ENCODE measurements around the gene CRP.
"Not testable (repeated sequence)": the region's sequence is repeated elsewhere in the genome, so short reads cannot be mapped to it uniquely, and the experiment has no call there.

DNA sequence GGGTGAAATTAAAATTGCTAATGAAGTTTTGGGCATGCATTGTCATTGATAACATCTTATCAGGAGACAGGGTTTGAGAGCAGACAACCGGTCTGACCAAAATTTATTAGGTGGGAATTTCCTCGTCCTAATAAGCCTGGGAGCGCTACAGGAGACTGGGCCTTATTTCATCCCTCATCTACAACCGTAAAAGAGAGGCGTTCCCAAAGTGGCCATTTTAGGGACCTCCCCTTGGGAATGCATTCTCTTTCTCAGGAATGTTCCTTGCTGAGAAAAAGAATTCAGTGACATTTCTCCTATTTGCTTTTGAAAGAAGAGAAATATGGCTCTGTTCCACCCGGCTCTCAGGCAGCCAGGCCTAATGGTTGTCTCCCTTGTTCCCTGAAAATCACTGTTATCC, 8.8 kb upstream of the CRP start:
- TF ChIP-seq, protein P1, sequence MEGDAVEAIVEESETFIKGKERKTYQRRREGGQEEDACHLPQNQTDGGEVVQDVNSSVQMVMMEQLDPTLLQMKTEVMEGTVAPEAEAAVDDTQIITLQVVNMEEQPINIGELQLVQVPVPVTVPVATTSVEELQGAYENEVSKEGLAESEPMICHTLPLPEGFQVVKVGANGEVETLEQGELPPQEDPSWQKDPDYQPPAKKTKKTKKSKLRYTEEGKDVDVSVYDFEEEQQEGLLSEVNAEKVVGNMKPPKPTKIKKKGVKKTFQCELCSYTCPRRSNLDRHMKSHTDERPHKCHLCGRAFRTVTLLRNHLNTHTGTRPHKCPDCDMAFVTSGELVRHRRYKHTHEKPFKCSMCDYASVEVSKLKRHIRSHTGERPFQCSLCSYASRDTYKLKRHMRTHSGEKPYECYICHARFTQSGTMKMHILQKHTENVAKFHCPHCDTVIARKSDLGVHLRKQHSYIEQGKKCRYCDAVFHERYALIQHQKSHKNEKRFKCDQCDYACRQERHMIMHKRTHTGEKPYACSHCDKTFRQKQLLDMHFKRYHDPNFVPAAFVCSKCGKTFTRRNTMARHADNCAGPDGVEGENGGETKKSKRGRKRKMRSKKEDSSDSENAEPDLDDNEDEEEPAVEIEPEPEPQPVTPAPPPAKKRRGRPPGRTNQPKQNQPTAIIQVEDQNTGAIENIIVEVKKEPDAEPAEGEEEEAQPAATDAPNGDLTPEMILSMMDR (IDR thresholded peaks at IDR 0.05; ENCODE audit: poor library complexity), result not testable (repeated sequence)
- TF ChIP-seq EZH2phosphoT487 (IDR thresholded peaks at IDR 0.05; ENCODE audit: low read depth, severe bottlenecking, unreplicated experiment); EZH2 (IDR thresholded peaks at IDR 0.05; ENCODE audit: borderline replicate concordance): not testable (repeated sequence)

Data from hepatocyte (in vitro differentiated cells).